ENCODE measurements around the gene SDC1. TPM values are rescaled to one million over a fixed set of nuclear protein-coding genes. Genes with fewer than 3 reads are reported as not detected.
"Not testable (repeated sequence)": the region's sequence is repeated elsewhere in the genome, so short reads cannot be mapped to it uniquely, and the experiment has no call there.

Gene SDC1, protein sequence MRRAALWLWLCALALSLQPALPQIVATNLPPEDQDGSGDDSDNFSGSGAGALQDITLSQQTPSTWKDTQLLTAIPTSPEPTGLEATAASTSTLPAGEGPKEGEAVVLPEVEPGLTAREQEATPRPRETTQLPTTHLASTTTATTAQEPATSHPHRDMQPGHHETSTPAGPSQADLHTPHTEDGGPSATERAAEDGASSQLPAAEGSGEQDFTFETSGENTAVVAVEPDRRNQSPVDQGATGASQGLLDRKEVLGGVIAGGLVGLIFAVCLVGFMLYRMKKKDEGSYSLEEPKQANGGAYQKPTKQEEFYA
- total RNA-seq (1 to 10 TPM in 1 of 2 donors, under 1 TPM in 1; 0.66 to 1.4 TPM), polyA plus RNA-seq (1 to 10 TPM; 1.5 to 5.4 TPM)
- long read RNA-seq, donor 1, partial matches to known transcripts: 0 of 3 reads
- long read RNA-seq, donor 1, other reads (novel, unspliced or antisense): 0 of 3 reads
- long read RNA-seq, donor 2, partial matches to known transcripts: 2 of 3 reads
- long read RNA-seq, donor 2, other reads (novel, unspliced or antisense): 0 of 3 reads

- H3K36me3 ChIP-seq (ENCODE audit: control insufficient read depth in 1 of 2, insufficient read depth in 2 of 2, low read length in 1 of 2): no peaks in the 10 kb centered on the region
- WGBS, 2 donors: 0 to 1% methylated on average over 56 to 65 of the region's 65 CpGs
- intact Hi-C loops (cut with DNase I): loop anchor here (5.0 kb wide), 1 partner anchor 88 kb away; no protein-coding TSS in a partner anchor
- H3K4me1 ChIP-seq (ENCODE audit: control insufficient read depth in 1 of 2, insufficient read depth in 2 of 2, low read length in 2 of 2): no peaks in the 10 kb centered on the region
- no peaks in the 10 kb centered on the region for H3K27me3 ChIP-seq (ENCODE audit: control insufficient read depth in 1 of 2, insufficient read depth in 2 of 2, low read length in 1 of 2)
- H3K4me3 ChIP-seq (ENCODE audit: low read length in 2 of 2): peak within 1 kb of the TSS; percentile 51 to 59
- DNase-seq: peak; percentile 61 to 87
- no peak within 1 kb of the TSS for H3K27ac ChIP-seq (ENCODE audit: low read depth in 1 of 2, low read length in 2 of 2)
- no peaks in the 10 kb centered on the region for H3K9me3 ChIP-seq (ENCODE audit: control insufficient read depth, low read length)
- peak; percentile 45 for ATAC-seq (ENCODE audit: low FRiP score)
Measured at GRCh38 chr2:20224716-20225293, at the start of gene SDC1. SDC1 (minus strand) TSS chr2:20225130; CDS start chr2:20224867, 263 bp downstream.

DNA sequence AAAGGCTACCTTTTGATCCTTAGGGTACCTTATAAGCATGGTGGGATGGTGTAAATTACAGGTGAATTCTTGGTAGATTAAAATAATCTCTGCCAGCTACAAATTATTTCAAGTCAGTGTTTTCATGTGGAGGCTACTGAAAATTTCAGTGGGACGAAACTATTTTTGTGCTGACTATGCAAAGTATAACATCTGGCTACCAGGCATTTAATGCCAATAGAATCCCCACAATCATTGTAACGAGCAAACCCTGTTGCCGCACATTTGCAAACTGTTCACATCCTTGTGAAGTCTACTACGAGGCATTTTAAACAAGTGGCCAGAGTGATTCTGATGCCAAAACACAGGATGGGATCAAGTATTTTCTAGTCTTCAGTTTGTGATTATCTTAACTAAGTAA, 48.1 kb upstream of the SDC1 start:
- H3K27ac ChIP-seq (ENCODE audit: low read depth in 1 of 2, low read length in 2 of 2): no peak overlapping the region
- intact Hi-C loops (cut with DNase I): no loop called here

DNA sequence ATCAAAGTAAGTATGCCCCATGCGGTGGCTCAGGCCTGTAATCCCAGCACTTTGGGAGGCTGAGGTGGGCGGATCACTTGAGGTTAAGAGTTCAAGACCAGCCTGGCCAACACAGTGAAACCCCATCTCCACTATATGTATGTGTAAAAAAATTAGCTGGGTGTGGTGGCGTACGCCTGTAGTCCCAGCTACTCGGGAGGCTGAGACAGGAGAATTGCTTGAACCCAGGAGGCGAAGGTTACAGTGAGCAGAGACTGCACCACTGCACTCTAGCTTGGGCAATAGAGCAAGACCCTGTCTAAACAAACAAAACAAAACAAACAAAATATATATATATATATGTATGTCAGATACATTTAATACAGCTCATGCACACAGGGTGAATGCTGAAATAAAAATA, 43.4 kb upstream of the SDC1 start:
- WGBS, 2 donors: 92 to 99% methylated on average over 6 of the region's 6 CpGs
- H3K9me3 ChIP-seq (ENCODE audit: control insufficient read depth, low read length): not testable (repeated sequence)

More for the DNA sequence above, 48.1 kb upstream of the SDC1 start:
- ATAC-seq (ENCODE audit: low FRiP score) (no peak), DNase-seq (no peak)
- peaks cover 0 to 3% of the 10 kb centered on the region in 2 donors for H3K4me1 ChIP-seq (ENCODE audit: control insufficient read depth in 1 of 2, insufficient read depth in 2 of 2, low read length in 2 of 2)
- 90 to 91% methylated on average over 4 of the region's 4 CpGs for WGBS, 2 donors
- no peaks in the 10 kb centered on the region for H3K27me3 ChIP-seq (ENCODE audit: control insufficient read depth in 1 of 2, insufficient read depth in 2 of 2, low read length in 1 of 2)
- no peak overlapping the region for H3K4me3 ChIP-seq (ENCODE audit: low read length in 2 of 2)
- H3K9me3 ChIP-seq (ENCODE audit: control insufficient read depth, low read length): no peaks in the 10 kb centered on the region
- no peaks in the 10 kb centered on the region for H3K36me3 ChIP-seq (ENCODE audit: control insufficient read depth in 1 of 2, insufficient read depth in 2 of 2, low read length in 1 of 2)

DNA sequence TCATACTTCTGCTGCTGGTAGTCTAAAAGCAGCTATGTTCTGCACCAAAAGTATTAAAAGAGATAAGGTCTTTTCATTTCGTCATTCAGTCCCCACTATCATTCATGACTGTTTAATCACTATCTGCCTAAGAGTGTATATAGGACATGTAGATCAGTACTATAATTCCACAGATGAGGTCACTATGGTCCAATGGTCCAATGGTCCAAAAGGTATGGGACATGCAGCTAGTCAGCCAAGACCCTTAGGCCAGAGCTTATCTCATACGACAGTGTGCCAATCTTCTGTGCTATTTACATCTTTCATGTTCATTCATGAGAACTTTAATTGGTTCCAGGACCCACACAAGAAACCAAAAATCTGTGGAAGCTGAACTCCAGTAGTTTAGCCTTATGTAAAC, 42.6 kb upstream of the SDC1 start:
- H3K36me3 ChIP-seq (ENCODE audit: control insufficient read depth in 1 of 2, insufficient read depth in 2 of 2, low read length in 1 of 2): no peaks in the 10 kb centered on the region

More for the DNA sequence above, 43.4 kb upstream of the SDC1 start:
- H3K36me3 ChIP-seq (ENCODE audit: control insufficient read depth in 1 of 2, insufficient read depth in 2 of 2, low read length in 1 of 2); ATAC-seq (ENCODE audit: low FRiP score); DNase-seq; H3K27me3 ChIP-seq (ENCODE audit: control insufficient read depth in 1 of 2, insufficient read depth in 2 of 2, low read length in 1 of 2); H3K27ac ChIP-seq (ENCODE audit: low read depth in 1 of 2, low read length in 2 of 2); intact Hi-C loops (cut with DNase I); H3K4me1 ChIP-seq (ENCODE audit: control insufficient read depth in 1 of 2, insufficient read depth in 2 of 2, low read length in 2 of 2); H3K4me3 ChIP-seq (ENCODE audit: low read length in 2 of 2): not testable (repeated sequence)

DNA sequence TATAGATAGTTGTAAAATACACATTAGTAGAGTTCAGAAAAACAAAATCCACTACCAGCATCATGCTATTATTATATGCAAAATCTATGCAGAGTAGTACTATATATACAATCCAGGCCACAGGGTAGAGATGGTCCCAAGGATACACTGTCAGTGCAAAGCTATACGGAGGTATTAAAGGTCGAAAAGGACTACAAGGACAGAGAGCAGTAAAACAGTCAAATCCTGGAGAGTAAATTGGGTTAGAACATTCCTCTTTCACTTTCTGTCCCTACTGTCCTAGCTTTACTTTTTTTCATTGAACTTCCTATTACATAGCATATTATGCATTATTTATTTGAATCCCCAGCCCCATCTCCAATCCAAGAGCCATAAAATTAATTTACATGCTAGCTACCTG, 39.7 kb upstream of the SDC1 start:
- DNase-seq: no peak
- no peak overlapping the region for H3K27ac ChIP-seq (ENCODE audit: low read depth in 1 of 2, low read length in 2 of 2)
- H3K36me3 ChIP-seq (ENCODE audit: control insufficient read depth in 1 of 2, insufficient read depth in 2 of 2, low read length in 1 of 2): no peaks in the 10 kb centered on the region
- no peaks in the 10 kb centered on the region for H3K27me3 ChIP-seq (ENCODE audit: control insufficient read depth in 1 of 2, insufficient read depth in 2 of 2, low read length in 1 of 2)
- H3K4me1 ChIP-seq (ENCODE audit: control insufficient read depth in 1 of 2, insufficient read depth in 2 of 2, low read length in 2 of 2): no peaks in the 10 kb centered on the region
- no peaks in the 10 kb centered on the region for H3K9me3 ChIP-seq (ENCODE audit: control insufficient read depth, low read length)
- ATAC-seq (ENCODE audit: low FRiP score): no peak
- no peak overlapping the region for H3K4me3 ChIP-seq (ENCODE audit: low read length in 2 of 2)
- WGBS, 2 donors: 83 to 88% methylated on average over 2 of the region's 2 CpGs
- intact Hi-C loops (cut with DNase I): no loop called here

More for the DNA sequence above, 42.6 kb upstream of the SDC1 start:
- H3K4me3 ChIP-seq (ENCODE audit: low read length in 2 of 2): no peak overlapping the region
- ATAC-seq (ENCODE audit: low FRiP score) (no peak), DNase-seq (no peak)
- H3K27ac ChIP-seq (ENCODE audit: low read depth in 1 of 2, low read length in 2 of 2): no peak overlapping the region
- H3K9me3 ChIP-seq (ENCODE audit: control insufficient read depth, low read length): no peaks in the 10 kb centered on the region
- no peaks in the 10 kb centered on the region for H3K4me1 ChIP-seq (ENCODE audit: control insufficient read depth in 1 of 2, insufficient read depth in 2 of 2, low read length in 2 of 2)
- 61 to 76% methylated on average over 2 of the region's 2 CpGs for WGBS, 2 donors
- intact Hi-C loops (cut with DNase I): no loop called here
- no peaks in the 10 kb centered on the region for H3K27me3 ChIP-seq (ENCODE audit: control insufficient read depth in 1 of 2, insufficient read depth in 2 of 2, low read length in 1 of 2)

DNA sequence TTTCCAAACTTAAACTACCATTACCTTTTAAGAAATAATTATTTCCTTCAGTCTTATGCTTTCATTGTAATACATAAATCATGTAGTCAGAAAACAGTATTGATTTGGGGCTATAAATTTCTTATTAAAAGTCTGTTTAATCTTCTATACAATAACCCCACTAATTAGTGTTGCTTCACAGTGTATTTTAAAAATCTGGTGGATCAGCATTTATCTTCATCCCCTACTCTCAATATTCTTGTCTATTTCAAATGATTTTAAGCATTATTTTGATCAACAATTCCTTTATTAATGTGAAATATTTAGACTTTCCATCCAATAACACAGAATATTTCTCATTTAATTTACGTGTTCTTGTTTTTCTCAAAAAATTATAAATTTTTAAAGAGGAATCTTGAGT, 32.5 kb upstream of the SDC1 start:
- Histone ChIP-seq H3K4me3 (ENCODE audit: low read length in 2 of 2) (no peak overlapping the region), H3K27me3 (ENCODE audit: control insufficient read depth in 1 of 2, insufficient read depth in 2 of 2, low read length in 1 of 2) (no peaks in the 10 kb centered on the region), H3K9me3 (ENCODE audit: control insufficient read depth, low read length) (no peaks in the 10 kb centered on the region), H3K4me1 (ENCODE audit: control insufficient read depth in 1 of 2, insufficient read depth in 2 of 2, low read length in 2 of 2) (no peaks in the 10 kb centered on the region), H3K27ac (ENCODE audit: low read depth in 1 of 2, low read length in 2 of 2) (no peak overlapping the region), H3K36me3 (ENCODE audit: control insufficient read depth in 1 of 2, insufficient read depth in 2 of 2, low read length in 1 of 2) (peaks cover 4 to 12% of the 10 kb centered on the region in 2 donors)
- ATAC-seq (ENCODE audit: low FRiP score) (no peak), DNase-seq (no peak)
- WGBS, 2 donors: 96% methylated on average over 1 of the region's 1 CpG
- intact Hi-C loops (cut with DNase I): no loop called here

- H3K9me3 ChIP-seq (ENCODE audit: control insufficient read depth, low read length): no peaks in the 10 kb centered on the region
- H3K36me3 ChIP-seq (ENCODE audit: control insufficient read depth in 1 of 2, insufficient read depth in 2 of 2, low read length in 1 of 2): peaks cover 4 to 12% of the 10 kb centered on the region in 2 donors
- no peaks in the 10 kb centered on the region for H3K27me3 ChIP-seq (ENCODE audit: control insufficient read depth in 1 of 2, insufficient read depth in 2 of 2, low read length in 1 of 2)
- H3K27ac ChIP-seq (ENCODE audit: low read depth in 1 of 2, low read length in 2 of 2): no peak overlapping the region
- no peak overlapping the region for H3K4me3 ChIP-seq (ENCODE audit: low read length in 2 of 2)
- WGBS, 2 donors: 92 to 94% methylated on average over 4 of the region's 4 CpGs
- no peak for ATAC-seq (ENCODE audit: low FRiP score)
- intact Hi-C loops (cut with DNase I): no loop called here
- H3K4me1 ChIP-seq (ENCODE audit: control insufficient read depth in 1 of 2, insufficient read depth in 2 of 2, low read length in 2 of 2): no peaks in the 10 kb centered on the region
- no peak for DNase-seq
Measured at GRCh38 chr2:20254731-20255130, 29.8 kb upstream of the SDC1 start.

GRCh38 chr2:20250436-20250835, 25.5 kb upstream of the SDC1 start:
- Histone ChIP-seq H3K9me3 (ENCODE audit: control insufficient read depth, low read length) (no peaks in the 10 kb centered on the region), H3K27ac (ENCODE audit: low read depth in 1 of 2, low read length in 2 of 2) (no peak overlapping the region), H3K4me3 (ENCODE audit: low read length in 2 of 2) (no peak overlapping the region), H3K4me1 (ENCODE audit: control insufficient read depth in 1 of 2, insufficient read depth in 2 of 2, low read length in 2 of 2) (no peaks in the 10 kb centered on the region), H3K36me3 (ENCODE audit: control insufficient read depth in 1 of 2, insufficient read depth in 2 of 2, low read length in 1 of 2) (peaks cover 4 to 10% of the 10 kb centered on the region in 2 donors), H3K27me3 (ENCODE audit: control insufficient read depth in 1 of 2, insufficient read depth in 2 of 2, low read length in 1 of 2) (no peaks in the 10 kb centered on the region)
- intact Hi-C loops (cut with DNase I): no loop called here
- no peak for ATAC-seq (ENCODE audit: low FRiP score)
- DNase-seq: no peak

DNA sequence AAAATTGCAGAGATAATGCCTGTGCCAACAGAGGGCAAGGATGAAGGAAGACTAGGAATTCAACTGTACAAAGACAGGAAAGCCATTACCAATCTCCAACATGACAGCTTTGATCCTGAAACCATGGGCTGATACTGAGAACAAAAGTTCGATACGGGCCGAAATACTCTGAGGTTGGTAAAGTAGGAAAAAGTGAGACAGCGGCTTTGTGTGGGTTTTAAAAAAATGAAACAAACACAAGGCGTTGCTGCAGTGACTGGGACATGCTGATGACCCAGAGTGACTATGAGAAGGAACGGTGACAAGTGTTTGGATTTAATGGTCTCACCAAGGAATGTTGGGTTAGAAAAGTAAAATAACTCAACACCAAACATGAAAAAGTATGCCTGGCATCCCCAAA, 24.2 kb upstream of the SDC1 start:
- 84 to 93% methylated on average over 6 of the region's 6 CpGs for WGBS, 2 donors
- no peak overlapping the region for H3K27ac ChIP-seq (ENCODE audit: low read depth in 1 of 2, low read length in 2 of 2)
- intact Hi-C loops (cut with DNase I): no loop called here
- ATAC-seq (ENCODE audit: low FRiP score) (no peak), DNase-seq (no peak)
- no peak overlapping the region for H3K4me3 ChIP-seq (ENCODE audit: low read length in 2 of 2)
- H3K27me3 ChIP-seq (ENCODE audit: control insufficient read depth in 1 of 2, insufficient read depth in 2 of 2, low read length in 1 of 2): no peaks in the 10 kb centered on the region
- H3K9me3 ChIP-seq (ENCODE audit: control insufficient read depth, low read length): no peaks in the 10 kb centered on the region
- H3K4me1 ChIP-seq (ENCODE audit: control insufficient read depth in 1 of 2, insufficient read depth in 2 of 2, low read length in 2 of 2): no peaks in the 10 kb centered on the region
- peaks cover 3 to 10% of the 10 kb centered on the region in 2 donors for H3K36me3 ChIP-seq (ENCODE audit: control insufficient read depth in 1 of 2, insufficient read depth in 2 of 2, low read length in 1 of 2)

All from aorta (tissue), 5 donors.